Left ventricle myocardium inferior (tissue), 1 donor: ENCODE data around the gene LCOR. TPM values are rescaled to one million over a fixed set of nuclear protein-coding genes. Genes with fewer than 3 reads are reported as not detected.

ENCODE experiments used
- DNase-seq: peaks from one replicate; pipeline ENCODE4 v3.0.0-alpha.2; 2020
- H3K27ac ChIP-seq: fragments of 200-600 bp; replicated peaks from 2 replicates; pipeline ENCODE4 v1.8.0; 2021
- H3K27me3 ChIP-seq: fragments of 200-600 bp; 2 replicates; pipeline ENCODE4 v1.8.0; 2021; ENCODE audit warnings: low read depth
- H3K36me3 ChIP-seq: fragments of 200-600 bp; 2 replicates; pipeline ENCODE4 v1.8.0; 2021
- H3K4me1 ChIP-seq: fragments of 200-600 bp; 2 replicates; pipeline ENCODE4 v1.8.0; 2021
- H3K4me3 ChIP-seq: fragments of 200-600 bp; 2 replicates; pipeline ENCODE4 v1.8.0; 2021; ENCODE audit warnings: mild to moderate bottlenecking, moderate library complexity
- H3K9me3 ChIP-seq: fragments of 200-600 bp; replicated peaks from 2 replicates; pipeline ENCODE4 v1.8.0; 2021
- intact Hi-C: fragments of 100-400 bp; cut with micrococcal nuclease; formaldehyde crosslinking; loops from one replicate; pipeline ENCODE4 v1.11.0; 2022
- total RNA-seq: library from RNA; stranded (reverse); fragmentation: NEBNext Ultra II Directional; extraction: Animal tissue kit (Norgen Biotek cat#: 25700); gene quantifications from one replicate; pipeline ENCODE4 v1.2.1, GENCODE V29; 2021
- TF ChIP-seq, protein P1 (sequence below): fragments of 200-600 bp; IDR thresholded peaks from 2 replicates; pipeline ENCODE4 v1.8.0; 2021; ENCODE audit warnings: antibody characterized with exemption, mild to moderate bottlenecking, borderline replicate concordance
- donor health status: DM: no; HTN: yes; CAD: no; lungs with severe emphysema.

The LCOR gene
- total RNA-seq, 1 donor from 2014 or later = 18.9 TPM

DNA sequence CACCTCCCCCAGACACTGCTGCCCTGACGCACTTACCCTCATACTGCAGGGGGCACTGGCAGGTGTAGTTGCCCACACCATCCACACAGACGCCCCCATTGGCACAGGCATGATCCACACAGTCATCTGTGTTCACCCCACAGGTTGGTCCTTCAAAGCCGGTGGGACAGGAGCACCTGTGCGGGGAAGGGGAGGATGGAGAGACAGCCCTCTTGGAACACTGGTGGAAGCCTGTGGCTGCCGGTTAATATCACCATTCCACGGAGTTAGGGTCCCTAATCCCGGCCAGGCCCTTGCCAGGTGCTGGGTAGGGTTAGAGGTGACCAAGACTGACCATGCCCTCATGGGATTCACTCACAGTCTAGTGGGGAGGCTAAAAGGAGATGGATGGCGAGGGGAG is 181.9 kb downstream of the LCOR start:
- Histone ChIP-seq H3K4me1 (peaks cover 7% of the 10 kb centered on the region), H3K36me3 (no peaks in the 10 kb centered on the region), H3K27ac (no peak overlapping the region), H3K9me3 (peaks cover 9% of the 10 kb centered on the region), H3K27me3 (no peaks in the 10 kb centered on the region), H3K4me3 (no peak overlapping the region)
- no peak for DNase-seq
- intact Hi-C loops = no loop called here
- TF ChIP-seq, protein P1, sequence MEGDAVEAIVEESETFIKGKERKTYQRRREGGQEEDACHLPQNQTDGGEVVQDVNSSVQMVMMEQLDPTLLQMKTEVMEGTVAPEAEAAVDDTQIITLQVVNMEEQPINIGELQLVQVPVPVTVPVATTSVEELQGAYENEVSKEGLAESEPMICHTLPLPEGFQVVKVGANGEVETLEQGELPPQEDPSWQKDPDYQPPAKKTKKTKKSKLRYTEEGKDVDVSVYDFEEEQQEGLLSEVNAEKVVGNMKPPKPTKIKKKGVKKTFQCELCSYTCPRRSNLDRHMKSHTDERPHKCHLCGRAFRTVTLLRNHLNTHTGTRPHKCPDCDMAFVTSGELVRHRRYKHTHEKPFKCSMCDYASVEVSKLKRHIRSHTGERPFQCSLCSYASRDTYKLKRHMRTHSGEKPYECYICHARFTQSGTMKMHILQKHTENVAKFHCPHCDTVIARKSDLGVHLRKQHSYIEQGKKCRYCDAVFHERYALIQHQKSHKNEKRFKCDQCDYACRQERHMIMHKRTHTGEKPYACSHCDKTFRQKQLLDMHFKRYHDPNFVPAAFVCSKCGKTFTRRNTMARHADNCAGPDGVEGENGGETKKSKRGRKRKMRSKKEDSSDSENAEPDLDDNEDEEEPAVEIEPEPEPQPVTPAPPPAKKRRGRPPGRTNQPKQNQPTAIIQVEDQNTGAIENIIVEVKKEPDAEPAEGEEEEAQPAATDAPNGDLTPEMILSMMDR = no peak

DNA sequence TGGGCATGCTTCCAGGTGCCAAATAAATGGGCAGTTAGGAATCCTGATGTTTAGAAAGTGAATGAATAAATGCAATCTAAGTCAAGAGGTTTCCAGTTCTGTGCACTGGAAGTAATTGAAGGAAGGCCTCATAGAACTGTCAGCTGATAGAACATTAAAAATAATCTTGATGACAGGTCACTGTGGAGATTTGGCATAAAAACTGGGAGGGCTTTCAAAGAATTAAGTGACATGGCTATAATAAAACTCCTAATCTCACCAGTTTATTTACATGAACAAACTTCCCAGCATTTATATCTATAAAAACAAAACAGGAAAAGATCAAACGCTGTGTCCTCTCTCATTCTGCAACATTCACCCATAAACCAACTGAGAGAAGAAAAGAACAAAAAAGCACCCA is 183.1 kb downstream of the LCOR start:
- H3K27me3 ChIP-seq = no peaks in the 10 kb centered on the region
- H3K27ac ChIP-seq = no peak overlapping the region
- no peaks in the 10 kb centered on the region for H3K9me3 ChIP-seq
- intact Hi-C loops = no loop called here
- peaks cover 11% of the 10 kb centered on the region for H3K4me1 ChIP-seq
- no peak overlapping the region for H3K4me3 ChIP-seq
- TF ChIP-seq, protein P1 = no peak
- no peaks in the 10 kb centered on the region for H3K36me3 ChIP-seq
- no peak for DNase-seq

DNA sequence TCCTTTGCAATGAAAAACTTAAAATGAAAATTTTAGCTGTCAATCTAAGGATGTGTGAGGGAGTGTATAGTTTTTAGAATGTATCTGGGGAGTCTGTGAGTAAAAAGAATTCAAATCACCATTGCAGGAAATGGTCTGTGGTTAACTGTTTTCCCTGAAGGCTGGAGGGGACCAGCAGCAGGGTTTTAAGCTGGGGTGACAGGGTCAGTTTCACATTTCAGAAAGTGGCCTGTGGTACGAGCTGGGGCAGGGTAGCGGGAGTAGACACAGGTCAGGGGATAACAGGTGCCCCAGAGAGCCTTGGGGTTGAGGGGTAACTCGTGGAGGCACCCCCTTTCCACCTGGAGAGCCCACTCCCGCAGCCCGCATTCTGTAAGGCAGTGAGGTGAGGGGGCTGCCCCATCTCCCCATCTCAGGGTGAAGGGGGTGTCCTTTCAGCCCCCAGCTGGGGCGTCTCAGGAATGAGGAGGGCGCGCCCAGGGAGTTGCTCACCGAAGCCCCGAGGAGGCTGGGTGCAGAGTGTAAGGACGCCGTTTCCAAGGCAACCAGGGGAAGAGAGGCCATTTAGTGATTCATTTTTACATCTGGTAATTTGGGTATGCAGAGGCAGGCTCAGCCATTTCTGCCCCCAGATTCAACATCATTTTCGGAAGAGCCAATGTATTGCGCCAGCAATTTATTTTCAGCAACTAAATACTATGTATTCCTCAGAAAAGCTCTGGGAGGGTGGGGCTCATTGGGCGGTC is 184.8 kb downstream of the LCOR start:
- no peak overlapping the region for H3K4me3 ChIP-seq
- TF ChIP-seq, protein P1 = no peak
- no peak for DNase-seq
- no peak overlapping the region for H3K27ac ChIP-seq
- H3K9me3 ChIP-seq = no peaks in the 10 kb centered on the region
- H3K36me3 ChIP-seq = no peaks in the 10 kb centered on the region
- intact Hi-C loops = no loop called here
- peaks cover 23% of the 10 kb centered on the region for H3K4me1 ChIP-seq
- no peaks in the 10 kb centered on the region for H3K27me3 ChIP-seq

DNA sequence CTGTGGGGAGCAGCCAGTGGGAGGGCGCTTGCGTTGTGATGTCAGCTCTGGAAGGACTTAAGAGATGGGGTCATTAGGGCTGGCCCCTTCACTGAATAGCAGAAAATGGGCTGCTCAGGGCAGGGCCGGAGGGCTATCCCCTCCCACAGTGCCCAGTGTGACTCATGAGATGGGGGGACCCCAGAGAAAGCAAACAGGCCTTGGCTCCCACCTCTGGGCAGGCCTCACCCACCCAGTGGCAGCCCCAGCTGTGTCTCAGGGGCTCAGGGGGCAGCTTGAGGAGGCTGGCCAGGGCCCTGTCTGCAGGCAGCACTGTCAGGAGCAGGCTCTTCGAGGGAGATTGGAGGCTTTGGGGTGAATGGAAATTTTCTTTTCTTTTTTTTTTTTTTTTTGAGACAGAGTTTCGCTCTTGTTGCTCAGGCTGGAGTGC is 185.4 kb downstream of the LCOR start:
- TF ChIP-seq, protein P1 = no peak
- H3K36me3 ChIP-seq = no peaks in the 10 kb centered on the region
- H3K4me3 ChIP-seq = no peak overlapping the region
- peaks cover 23% of the 10 kb centered on the region for H3K4me1 ChIP-seq
- intact Hi-C loops = no loop called here
- no peak overlapping the region for H3K27ac ChIP-seq
- DNase-seq = no peak
- no peaks in the 10 kb centered on the region for H3K9me3 ChIP-seq
- no peaks in the 10 kb centered on the region for H3K27me3 ChIP-seq

DNA sequence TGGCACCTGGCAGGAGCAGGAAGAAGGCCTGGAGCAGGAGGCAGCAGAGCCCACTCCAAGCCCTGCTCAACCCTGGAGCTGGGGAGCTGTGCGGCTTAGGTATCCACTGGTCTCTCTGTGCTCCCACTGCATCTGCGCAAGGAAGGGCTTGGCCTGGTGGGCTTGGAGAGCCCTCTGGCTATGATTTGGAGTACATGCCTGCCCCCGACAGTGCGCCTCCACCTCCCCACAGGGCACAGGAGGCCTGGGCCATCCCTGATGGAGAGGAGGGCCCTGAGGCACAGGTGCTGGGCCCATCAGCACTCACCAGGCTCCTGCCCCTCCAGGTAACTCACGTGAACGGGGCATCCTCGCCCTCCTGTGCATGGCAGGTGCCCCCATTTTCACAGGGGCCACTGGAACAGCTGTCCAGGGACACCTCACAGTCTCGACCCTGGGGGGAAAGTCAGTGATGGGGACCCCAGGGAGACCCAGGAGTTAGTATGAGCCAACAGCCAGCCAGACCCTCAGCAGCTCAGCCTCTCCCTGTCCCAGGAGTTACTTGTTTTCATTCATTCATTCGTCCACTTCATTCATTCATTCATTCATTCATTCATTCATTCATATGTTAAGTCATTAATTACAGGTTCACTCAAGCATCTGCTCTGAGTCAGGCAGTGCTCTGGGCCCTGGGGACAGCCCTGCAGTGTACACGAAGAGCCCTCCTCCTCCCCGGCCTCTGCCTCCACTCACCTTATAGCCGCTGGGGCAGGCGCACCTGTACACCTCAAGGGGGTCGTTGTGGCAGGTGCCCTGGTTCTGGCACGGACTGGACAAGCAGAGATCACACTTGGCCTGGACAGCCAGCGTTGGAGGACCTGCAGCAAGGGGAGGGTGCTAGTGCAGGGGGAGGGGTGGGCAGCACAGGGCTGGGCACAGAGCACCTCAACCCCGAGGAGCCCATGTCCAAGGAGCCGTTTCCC is 186.4 kb downstream of the LCOR start:
- Histone ChIP-seq H3K9me3 (no peaks in the 10 kb centered on the region), H3K27me3 (no peaks in the 10 kb centered on the region), H3K4me3 (no peak overlapping the region), H3K4me1 (peaks cover 25% of the 10 kb centered on the region), H3K27ac (no peak overlapping the region), H3K36me3 (no peaks in the 10 kb centered on the region)
- intact Hi-C loops = no loop called here
- TF ChIP-seq, protein P1 = no peak
- DNase-seq = no peak
